IMR-90 (cell line): ENCODE measurements around the gene TM2D1. TPM values are rescaled to one million over a fixed set of nuclear protein-coding genes. Genes with fewer than 3 reads are reported as not detected.

Experiments
- ATAC-seq: fragments of 200-7000 bp; cut with Tn5 transposase; 2 replicates; pipeline ENCODE4 v1.9.1; 2020; ENCODE audit warnings: low read depth, mild to moderate bottlenecking, moderate library complexity
- BruUV-seq: library from RNA; stranded (reverse); fragments of 400-500 nt; replicated peaks from 2 replicates; lab custom pipeline; 2021; lab: Mats Ljungman, UMichigan
- CTCF ChIA-PET: fragments of 300-600 bp; formaldehyde crosslinking; extraction: SDS; loops from one replicate; lab custom pipeline; 2021; ENCODE audit warnings: antibody characterized with exemption; lab: Yijun Ruan, JAX
- POLR2A ChIA-PET: fragments of 300-600 bp; sonication (Branson Sonifier 250); formaldehyde crosslinking; loops from one replicate; lab custom pipeline; 2022; ENCODE audit warnings: antibody characterized with exemption; ENCODE audit not compliant: unreplicated experiment; lab: Charles Lee
- DNase-seq: peaks from one replicate; pipeline ENCODE4 v3.0.0; 2013
- H2AFZ ChIP-seq: replicated peaks from 2 replicates; pipeline ENCODE3; 2013; ENCODE audit warnings: low read length, mild to moderate bottlenecking; ENCODE audit not compliant: poor library complexity
- H2AK5ac ChIP-seq: 2 replicates; pipeline ENCODE4 v1.6.1; 2013; ENCODE audit warnings: low read depth, low read length, inconsistent platforms
- H2AK9ac ChIP-seq: replicated peaks from 2 replicates; pipeline ENCODE3; 2013; ENCODE audit warnings: mild to moderate bottlenecking, low read depth, low read length, moderate library complexity; ENCODE audit not compliant: poor library complexity
- H2BK120ac ChIP-seq: 2 replicates; pipeline ENCODE4 v1.6.1; 2013; ENCODE audit warnings: low read depth, low read length, inconsistent platforms
- H2BK15ac ChIP-seq: 3 replicates; pipeline ENCODE4 v1.6.1; 2013; ENCODE audit warnings: low read depth, low read length, inconsistent platforms
- H2BK20ac ChIP-seq: 2 replicates; pipeline ENCODE4 v1.6.1; 2013; ENCODE audit warnings: low read depth, mild to moderate bottlenecking, inconsistent platforms, low read length, moderate library complexity
- H2BK5ac ChIP-seq: 2 replicates; pipeline ENCODE4 v1.6.1; 2013; ENCODE audit warnings: mild to moderate bottlenecking, low read depth, low read length, inconsistent platforms; ENCODE audit not compliant: poor library complexity, severe bottlenecking
- H3K14ac ChIP-seq: replicated peaks from 2 replicates; pipeline ENCODE4 v1.6.1; 2013; ENCODE audit warnings: low read depth, low read length, inconsistent platforms
- H3K18ac ChIP-seq: 2 replicates; pipeline ENCODE4 v1.6.1; 2013; ENCODE audit warnings: low read depth, low read length, control low read depth
- H3K23ac ChIP-seq: 2 replicates; pipeline ENCODE4 v1.6.1; 2013; ENCODE audit warnings: low read depth, low read length, inconsistent platforms
- H3K27ac ChIP-seq: 2 replicates; pipeline ENCODE4 v1.5.1; 2013; ENCODE audit warnings: mild to moderate bottlenecking, control low read depth, low read length; ENCODE audit not compliant: insufficient read depth
- H3K27me3 ChIP-seq: 2 replicates; pipeline ENCODE4 v1.6.1; 2013; ENCODE audit warnings: low read length; ENCODE audit not compliant: control insufficient read depth, insufficient read depth
- H3K36me3 ChIP-seq: 2 replicates; pipeline ENCODE4 v1.6.1; 2013; ENCODE audit warnings: low read length, mixed read lengths; ENCODE audit not compliant: control insufficient read depth, insufficient read depth
- H3K4ac ChIP-seq: 2 replicates; pipeline ENCODE4 v1.6.1; 2013; ENCODE audit warnings: low read depth, low read length, inconsistent platforms
- H3K4me1 ChIP-seq: 2 replicates; pipeline ENCODE4 v1.6.1; 2013; ENCODE audit warnings: low read length, mixed read lengths; ENCODE audit not compliant: control insufficient read depth, insufficient read depth
- H3K4me2 ChIP-seq: 2 replicates; pipeline ENCODE4 v1.6.1; 2013; ENCODE audit warnings: low read depth, mild to moderate bottlenecking, control low read depth, low read length, moderate library complexity
- H3K4me3 ChIP-seq: 2 replicates; pipeline ENCODE4 v1.5.1; 2013; ENCODE audit warnings: low read depth, mild to moderate bottlenecking, control low read depth, low read length, moderate library complexity; ENCODE audit not compliant: insufficient read depth
- H3K56ac ChIP-seq: 2 replicates; pipeline ENCODE4 v1.6.1; 2013; ENCODE audit warnings: low read length, inconsistent platforms; ENCODE audit not compliant: insufficient read depth; ENCODE audit errors: extremely low read depth
- H3K79me1 ChIP-seq, 2 experiments: 2 replicates each; pipeline ENCODE4 v1.6.1; 2013; ENCODE audit warnings: low read length in 2 of 2, inconsistent platforms in 1 of 2, low read depth in 1 of 2
- H3K9ac ChIP-seq: 2 replicates; pipeline ENCODE4 v1.6.1; 2013; ENCODE audit warnings: low read depth, low read length, control low read depth
- H3K9me1 ChIP-seq: 2 replicates; pipeline ENCODE4 v1.6.1; 2013; ENCODE audit warnings: low read length, inconsistent platforms; ENCODE audit not compliant: insufficient read depth
- H3K9me3 ChIP-seq: 2 replicates; pipeline ENCODE4 v1.6.1; 2013; ENCODE audit warnings: low read length; ENCODE audit not compliant: control insufficient read depth, insufficient read depth
- H4K20me1 ChIP-seq: 2 replicates; pipeline ENCODE4 v1.6.1; 2013; ENCODE audit warnings: low read length, inconsistent platforms; ENCODE audit not compliant: insufficient read depth
- H4K5ac ChIP-seq: 2 replicates; pipeline ENCODE4 v1.6.1; 2013; ENCODE audit warnings: mild to moderate bottlenecking, low read depth, low read length, control low read depth
- H4K8ac ChIP-seq, 2 experiments: 2 replicates each; pipeline ENCODE4 v1.6.1; 2013; ENCODE audit warnings: low read depth in 2 of 2, low read length in 2 of 2, control low read depth in 1 of 2, inconsistent platforms in 1 of 2
- H4K91ac ChIP-seq: 2 replicates; pipeline ENCODE4 v1.6.1; 2013; ENCODE audit warnings: low read depth, low read length, inconsistent platforms; ENCODE audit not compliant: insufficient read depth
- BHLHE40 ChIP-seq: fragments of 150-350 bp; IDR thresholded peaks from 2 replicates; pipeline ENCODE4 v1.6.1; 2016; ENCODE audit warnings: mild to moderate bottlenecking, low read depth, low read length
- CEBPB ChIP-seq: IDR thresholded peaks from 2 replicates; pipeline ENCODE4 v1.6.1; 2012; ENCODE audit warnings: low read depth, low read length, improper control_type of control experiment
- CHD1 ChIP-seq: IDR thresholded peaks from 2 replicates; pipeline ENCODE4 v1.6.1; 2012; ENCODE audit warnings: low read depth, low read length, improper control_type of control experiment
- ELK1 ChIP-seq: fragments of 150-350 bp; IDR thresholded peaks from 2 replicates; pipeline ENCODE4 v1.6.1; 2016; ENCODE audit warnings: low read depth, mild to moderate bottlenecking, low read length, moderate library complexity, borderline replicate concordance
- FOS ChIP-seq: fragments of 150-350 bp; IDR thresholded peaks from 2 replicates; pipeline ENCODE4 v1.6.1; 2016; ENCODE audit warnings: low read depth, low read length
- MAFK ChIP-seq: IDR thresholded peaks from 2 replicates; pipeline ENCODE4 v1.6.1; 2012; ENCODE audit warnings: low read depth, low read length, improper control_type of control experiment
- MAZ ChIP-seq: IDR thresholded peaks from 2 replicates; pipeline ENCODE4 v1.6.1; 2012; ENCODE audit warnings: low read depth, mild to moderate bottlenecking, low read length, improper control_type of control experiment, moderate library complexity, borderline replicate concordance
- MXI1 ChIP-seq: IDR thresholded peaks from 2 replicates; pipeline ENCODE4 v1.6.1; 2012; ENCODE audit warnings: low read depth, mild to moderate bottlenecking, low read length, moderate library complexity, borderline replicate concordance
- NFE2L2 ChIP-seq: fragments of 150-350 bp; IDR thresholded peaks from 2 replicates; pipeline ENCODE4 v1.6.1; 2016; ENCODE audit warnings: low read depth, mild to moderate bottlenecking, low read length
- POLR2A ChIP-seq: IDR thresholded peaks from 2 replicates; pipeline ENCODE4 v1.6.1; 2012; ENCODE audit warnings: mild to moderate bottlenecking, low read depth, low read length
- RAD21 ChIP-seq: IDR thresholded peaks from 2 replicates; pipeline ENCODE4 v1.6.1; 2012; ENCODE audit warnings: low read length, improper control_type of control experiment
- RCOR1 ChIP-seq: IDR thresholded peaks from 2 replicates; pipeline ENCODE4 v1.6.1; 2012; ENCODE audit warnings: mild to moderate bottlenecking, low read length, improper control_type of control experiment; ENCODE audit not compliant: insufficient replicate concordance
- RFX5 ChIP-seq: IDR thresholded peaks from 2 replicates; pipeline ENCODE4 v1.8.0; 2012; ENCODE audit warnings: low read depth, mild to moderate bottlenecking, low read length, moderate library complexity
- SMC3 ChIP-seq: fragments of 150-350 bp; IDR thresholded peaks from 2 replicates; pipeline ENCODE4 v1.6.1; 2016; ENCODE audit warnings: low read depth, mild to moderate bottlenecking, antibody characterized with exemption, low read length, moderate library complexity
- USF2 ChIP-seq: fragments of 150-350 bp; IDR thresholded peaks from 2 replicates; pipeline ENCODE4 v1.6.1; 2017; ENCODE audit warnings: mild to moderate bottlenecking, antibody characterized with exemption, low read length, low read depth
- WGBS, 2 experiments: methylation state at CpG; one replicate each; pipeline versions ENCODE4 v1.1.5 to v1.1.7; 2013; ENCODE audit warnings: missing lambda C conversion rate in 2 of 2; ENCODE audit not compliant: insufficient read length in 1 of 2; ENCODE audit errors: extremely low coverage in 2 of 2; 5-methylcytosine and 5-hydroxymethylcytosine counted together
- dilution Hi-C: fragments of 300-500 bp; cut with HindIII; formaldehyde crosslinking; loops from one replicate; pipeline ENCODE4 v1.14.3; 2018; ENCODE audit warnings: low sequenced_read_pairs; ENCODE audit not compliant: unreplicated experiment
- in situ Hi-C: fragments of 300-500 bp; cut with MboI; formaldehyde crosslinking; loops from 3 replicates; pipeline ENCODE4 v1.14.3; 2019; ENCODE audit warnings: low sequenced_read_pairs, inconsistent platforms, mixed read lengths
- intact Hi-C: fragments of 100-400 bp; cut with micrococcal nuclease; formaldehyde crosslinking; loops from 2 replicates; pipeline ENCODE4 v1.10.0; 2022
- polyA plus RNA-seq, 3 experiments: library from polyadenylated mRNA; depleted of rRNA; stranded (reverse); fragments of >200 nt; gene quantifications; 2 replicates each; pipeline ENCODE4 v1.2.3, GENCODE V29; 2012; ENCODE audit warnings: low replicate concordance in 1 of 3
- total RNA-seq: library from RNA; depleted of rRNA; stranded (reverse); fragments of >200 nt; gene quantifications from 2 replicates; pipeline ENCODE4 v1.2.3, GENCODE V29; 2012
- TF ChIP-seq, protein P1 (sequence below): conservative IDR thresholded peaks from 2 replicates; pipeline ENCODE4 v1.5.1; 2012; ENCODE audit warnings: mild to moderate bottlenecking, low read depth, low read length, improper control_type of control experiment

Gene TM2D1
- total and polyA plus RNA-seq, 2 of the 4 experiments (the other 2 are of a cell fraction): 14.3 to 32.7 TPM

DNA sequence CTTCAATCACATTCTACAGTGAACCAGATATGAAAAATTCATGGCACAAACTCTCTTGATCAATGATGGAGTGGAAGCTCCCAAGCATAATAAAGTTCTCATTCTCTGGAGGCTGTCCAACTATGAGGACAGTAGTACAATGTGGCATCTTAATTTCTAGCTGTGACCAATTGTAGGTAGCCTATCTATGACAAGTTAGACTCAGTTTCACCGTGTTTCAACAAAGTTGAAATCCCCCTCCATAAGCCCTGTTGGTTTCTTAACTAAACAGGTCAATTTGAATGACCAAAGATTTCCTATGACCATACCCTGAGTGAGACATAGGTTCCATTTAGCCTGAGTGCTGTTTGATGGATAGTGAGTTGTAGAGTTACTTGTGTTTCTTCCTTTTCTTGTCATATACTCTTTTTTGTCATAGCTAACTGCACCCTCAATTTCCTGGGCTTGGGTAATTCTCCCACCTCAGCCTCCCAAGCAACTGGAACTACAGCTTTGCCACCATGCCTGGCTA, 29.1 kb upstream of the TM2D1 start:
- ATAC-seq: no peak
- no peak overlapping the region for H3K14ac ChIP-seq
- no peak overlapping the region for H3K4ac ChIP-seq
- no peak for TF ChIP-seq ELK1
- no peak for TF ChIP-seq SMC3
- TF ChIP-seq MAFK: no peak
- TF ChIP-seq NFE2L2: no peak
- no peak for TF ChIP-seq RCOR1
- TF ChIP-seq CEBPB: no peak
- TF ChIP-seq, protein P1, sequence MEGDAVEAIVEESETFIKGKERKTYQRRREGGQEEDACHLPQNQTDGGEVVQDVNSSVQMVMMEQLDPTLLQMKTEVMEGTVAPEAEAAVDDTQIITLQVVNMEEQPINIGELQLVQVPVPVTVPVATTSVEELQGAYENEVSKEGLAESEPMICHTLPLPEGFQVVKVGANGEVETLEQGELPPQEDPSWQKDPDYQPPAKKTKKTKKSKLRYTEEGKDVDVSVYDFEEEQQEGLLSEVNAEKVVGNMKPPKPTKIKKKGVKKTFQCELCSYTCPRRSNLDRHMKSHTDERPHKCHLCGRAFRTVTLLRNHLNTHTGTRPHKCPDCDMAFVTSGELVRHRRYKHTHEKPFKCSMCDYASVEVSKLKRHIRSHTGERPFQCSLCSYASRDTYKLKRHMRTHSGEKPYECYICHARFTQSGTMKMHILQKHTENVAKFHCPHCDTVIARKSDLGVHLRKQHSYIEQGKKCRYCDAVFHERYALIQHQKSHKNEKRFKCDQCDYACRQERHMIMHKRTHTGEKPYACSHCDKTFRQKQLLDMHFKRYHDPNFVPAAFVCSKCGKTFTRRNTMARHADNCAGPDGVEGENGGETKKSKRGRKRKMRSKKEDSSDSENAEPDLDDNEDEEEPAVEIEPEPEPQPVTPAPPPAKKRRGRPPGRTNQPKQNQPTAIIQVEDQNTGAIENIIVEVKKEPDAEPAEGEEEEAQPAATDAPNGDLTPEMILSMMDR: no peak
- no peak for TF ChIP-seq USF2
- no peak for TF ChIP-seq MAZ
- no peak for TF ChIP-seq RAD21
- TF ChIP-seq MXI1: no peak
- TF ChIP-seq POLR2A: no peak
- TF ChIP-seq BHLHE40: no peak
- no peak for TF ChIP-seq RFX5
- TF ChIP-seq FOS: no peak
- no peak for TF ChIP-seq CHD1
- no peak overlapping the region for H2AK5ac ChIP-seq
- no peak overlapping the region for H2AK9ac ChIP-seq
- H4K5ac ChIP-seq: no peak overlapping the region
- H3K9me3 ChIP-seq: no peaks in the 10 kb centered on the region
- H3K9me1 ChIP-seq: no peaks in the 10 kb centered on the region
- H3K56ac ChIP-seq: no peak overlapping the region
- H3K4me3 ChIP-seq: no peak overlapping the region
- H2BK5ac ChIP-seq: no peak overlapping the region
- H2BK20ac ChIP-seq: no peak overlapping the region
- no peaks in the 10 kb centered on the region for H3K27me3 ChIP-seq
- H4K91ac ChIP-seq: no peak overlapping the region
- POLR2A ChIA-PET: no interaction called here
- CTCF ChIA-PET: no interaction called here
- no peak overlapping the region for H2BK15ac ChIP-seq
- H2BK120ac ChIP-seq: no peak overlapping the region
- no peak for DNase-seq
- H3K4me1 ChIP-seq: no peaks in the 10 kb centered on the region
- H3K79me1 ChIP-seq: no peaks in the 10 kb centered on the region
- intact Hi-C loops: no loop called here
- in situ Hi-C loops: no loop called here
- H3K27ac ChIP-seq: no peak overlapping the region
- H4K20me1 ChIP-seq: no peaks in the 10 kb centered on the region
- no peak overlapping the region for H3K9ac ChIP-seq
- BruUV-seq: no TSS peak
- no CpG with 5 or more reads among the region's 1 CpG for WGBS, 2 experiments
- H2AFZ ChIP-seq: no peak overlapping the region
- dilution Hi-C loops: no loop called here
- H3K23ac ChIP-seq: no peak overlapping the region
- H3K36me3 ChIP-seq: no peaks in the 10 kb centered on the region
- H3K4me2 ChIP-seq: no peak overlapping the region
- no peak overlapping the region for H4K8ac ChIP-seq
- no peak overlapping the region for H3K18ac ChIP-seq
